ENCODE measurements around the gene WBP2.

DNA sequence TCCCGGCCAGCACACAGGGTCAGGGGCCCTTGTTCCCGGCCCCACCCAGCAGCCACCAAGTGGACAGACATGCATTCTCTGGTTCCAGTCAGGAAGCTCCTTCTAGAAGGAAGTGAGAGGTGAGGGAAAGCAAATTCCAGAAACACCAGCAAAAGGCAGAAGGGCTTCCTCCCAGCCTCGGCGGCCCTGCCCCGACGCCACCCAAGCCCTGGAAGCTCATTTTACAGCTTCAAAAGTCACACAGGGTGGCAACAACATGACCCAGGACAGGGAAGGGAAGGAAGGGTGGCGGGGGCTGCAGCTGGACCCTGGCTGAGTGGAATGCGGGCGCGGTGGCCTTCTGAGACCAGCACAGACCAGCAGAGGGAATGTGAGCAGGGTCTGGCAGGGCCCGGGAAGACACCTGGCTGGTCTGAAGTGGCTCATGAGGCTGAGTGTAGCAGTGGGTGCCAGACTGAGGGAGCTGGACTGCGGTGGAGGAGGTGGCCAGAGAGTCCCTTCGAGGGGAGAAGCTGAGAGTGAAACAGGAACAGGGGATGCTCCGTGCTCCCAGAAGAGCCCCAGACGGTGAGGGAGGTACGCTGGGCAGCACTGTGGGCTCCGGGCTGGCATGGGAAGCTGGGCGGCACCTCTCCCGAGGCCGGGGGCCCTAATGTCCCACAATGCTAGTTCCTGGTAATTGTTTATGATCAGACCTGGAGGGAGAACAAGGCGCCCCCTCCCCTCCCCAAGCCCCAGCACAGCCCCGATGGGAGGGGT lies 9.0 kb downstream of the WBP2 start:
- TF ChIP-seq POLR2AphosphoS5 (IDR thresholded peaks at IDR 0.05) (no peak), POLR2A (IDR thresholded peaks at IDR 0.05) (no peak)
- TF ChIP-seq, protein P1, sequence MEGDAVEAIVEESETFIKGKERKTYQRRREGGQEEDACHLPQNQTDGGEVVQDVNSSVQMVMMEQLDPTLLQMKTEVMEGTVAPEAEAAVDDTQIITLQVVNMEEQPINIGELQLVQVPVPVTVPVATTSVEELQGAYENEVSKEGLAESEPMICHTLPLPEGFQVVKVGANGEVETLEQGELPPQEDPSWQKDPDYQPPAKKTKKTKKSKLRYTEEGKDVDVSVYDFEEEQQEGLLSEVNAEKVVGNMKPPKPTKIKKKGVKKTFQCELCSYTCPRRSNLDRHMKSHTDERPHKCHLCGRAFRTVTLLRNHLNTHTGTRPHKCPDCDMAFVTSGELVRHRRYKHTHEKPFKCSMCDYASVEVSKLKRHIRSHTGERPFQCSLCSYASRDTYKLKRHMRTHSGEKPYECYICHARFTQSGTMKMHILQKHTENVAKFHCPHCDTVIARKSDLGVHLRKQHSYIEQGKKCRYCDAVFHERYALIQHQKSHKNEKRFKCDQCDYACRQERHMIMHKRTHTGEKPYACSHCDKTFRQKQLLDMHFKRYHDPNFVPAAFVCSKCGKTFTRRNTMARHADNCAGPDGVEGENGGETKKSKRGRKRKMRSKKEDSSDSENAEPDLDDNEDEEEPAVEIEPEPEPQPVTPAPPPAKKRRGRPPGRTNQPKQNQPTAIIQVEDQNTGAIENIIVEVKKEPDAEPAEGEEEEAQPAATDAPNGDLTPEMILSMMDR (IDR thresholded peaks at IDR 0.05), result no peak

All from breast epithelium (tissue), 3 donors.